HG03457 (cell line): Measurements from ENCODE around the gene S100A6.
"Not testable (repeated sequence)": the region's sequence is repeated elsewhere in the genome, so short reads cannot be mapped to it uniquely, and the experiment has no call there.

ENCODE experiments used
- ATAC-seq: cut with Tn5 transposase; IDR thresholded peaks from one replicate; pipeline ENCODE4 v1.9.1; 2021; ENCODE audit warnings: moderate number of reproducible peaks; ENCODE audit not compliant: unreplicated experiment

The S100A6 gene

DNA sequence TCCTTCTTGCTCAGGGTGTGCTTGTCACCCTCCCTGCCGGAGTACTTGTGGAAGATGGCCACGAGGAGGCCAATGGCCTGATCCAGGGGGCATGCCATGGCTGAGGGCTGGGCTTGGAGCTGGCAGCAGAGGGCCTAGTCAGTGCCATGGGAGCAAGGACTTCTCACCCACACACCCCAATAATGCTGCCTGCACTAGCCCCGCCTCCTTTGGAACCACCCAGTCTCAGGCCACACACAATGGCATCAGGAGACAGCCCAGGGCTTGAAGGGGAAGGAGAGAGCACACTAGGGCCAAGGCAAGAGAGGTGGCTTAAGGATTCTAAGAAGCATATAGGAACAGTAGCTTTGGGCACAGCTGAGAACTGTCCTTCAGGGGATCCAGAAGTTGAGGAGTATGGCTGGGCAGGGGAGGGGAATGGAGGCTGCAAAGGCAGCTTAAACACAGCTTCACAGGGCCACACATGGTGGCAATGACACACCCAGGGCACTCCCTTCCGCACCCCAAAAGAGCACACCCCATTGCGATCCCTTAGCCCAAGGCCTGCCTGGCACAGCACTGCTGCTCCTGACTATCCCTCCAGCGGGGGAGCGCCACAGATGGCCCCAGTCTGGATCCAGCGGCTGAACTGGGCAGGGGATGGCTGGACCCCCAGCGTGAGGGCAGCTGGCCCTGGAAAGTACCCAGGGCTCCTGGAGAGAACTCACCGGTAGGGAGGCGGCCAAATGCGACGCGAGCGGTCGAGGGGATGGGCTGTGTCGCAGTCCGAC is at the start of gene S100A6:
Gene S100A6, minus strand, starts transcription at position 750 of the 770 bp plus-strand sequence. Its CDS starts 652 bp downstream, at position 98.
- no peak for ATAC-seq

DNA sequence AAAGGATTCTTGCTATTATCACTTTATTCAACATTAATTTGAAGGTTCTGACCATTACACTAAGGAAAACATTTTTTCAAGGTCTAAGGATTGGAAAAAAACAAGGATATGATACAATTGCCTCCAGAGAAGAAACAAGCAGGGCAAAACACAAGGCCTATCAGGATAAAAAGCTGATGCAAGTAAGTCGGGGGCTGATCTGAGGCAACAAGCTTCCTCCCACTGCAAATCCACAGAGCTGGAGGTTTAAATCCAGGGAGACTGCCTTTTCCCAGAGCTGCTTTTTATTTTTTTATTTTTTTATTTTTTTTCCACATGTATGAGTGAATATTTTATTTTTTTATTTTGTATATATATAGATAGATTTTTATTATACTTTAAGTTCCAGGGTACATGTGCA is 49.2 kb upstream of the S100A6 start:
- ATAC-seq: no peak

DNA sequence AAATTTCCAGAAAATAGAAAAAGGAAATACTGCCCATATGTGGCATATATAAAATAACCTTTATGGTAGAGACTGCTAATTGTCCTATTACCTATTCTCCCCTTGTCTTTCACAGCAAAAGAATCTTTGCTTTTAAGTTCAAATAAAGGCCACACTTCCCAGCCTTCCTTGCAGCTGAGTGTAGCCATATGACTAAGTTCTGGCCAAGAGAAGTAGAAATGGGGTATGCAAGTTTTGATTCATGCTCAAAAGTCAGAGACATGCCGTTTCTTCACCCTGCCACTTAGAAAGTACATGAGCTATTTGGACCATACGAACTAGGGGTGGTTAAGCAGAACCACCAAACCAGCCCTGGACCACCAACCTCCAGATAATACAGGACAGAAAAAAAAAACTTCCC is 48.2 kb upstream of the S100A6 start:
- ATAC-seq: no peak

DNA sequence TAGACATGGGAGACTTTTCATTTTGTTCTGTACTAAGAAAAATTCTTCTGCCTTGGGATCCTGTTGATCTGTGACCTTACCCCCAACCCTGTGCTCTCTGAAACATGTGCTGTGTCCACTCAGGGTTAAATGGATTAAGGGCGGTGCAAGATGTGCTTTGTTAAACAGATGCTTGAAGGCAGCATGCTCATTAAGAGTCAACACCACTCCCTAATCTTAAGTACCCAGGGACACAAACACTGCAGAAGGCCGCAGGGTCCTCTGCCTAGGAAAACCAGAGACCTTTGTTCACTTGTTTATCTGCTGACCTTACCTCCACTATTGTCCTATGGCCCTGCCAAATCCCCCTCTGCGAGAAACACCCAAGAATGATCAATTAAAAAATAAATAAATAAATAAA is 47.7 kb upstream of the S100A6 start:
- ATAC-seq: not testable (repeated sequence)

DNA sequence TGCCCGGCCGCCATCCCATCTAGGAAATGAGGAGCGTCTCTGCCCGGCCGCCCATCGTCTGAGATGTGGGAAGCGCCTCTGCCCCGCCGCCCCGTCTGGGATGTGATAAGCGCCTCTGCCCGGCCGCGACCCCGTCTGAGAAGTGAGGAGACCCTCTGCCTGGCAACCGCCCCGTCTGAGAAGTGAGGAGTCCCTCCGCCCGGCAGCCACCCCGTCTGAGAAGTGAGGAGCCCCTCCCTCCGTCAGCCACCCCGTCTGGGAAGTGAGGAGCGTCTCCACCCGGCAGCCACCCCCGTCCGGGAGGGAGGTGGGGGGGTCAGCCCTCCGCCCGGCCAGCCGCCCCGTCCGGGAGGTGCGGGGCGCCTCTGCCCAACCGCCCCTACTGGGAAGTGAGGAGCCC is 47.0 kb upstream of the S100A6 start:
- ATAC-seq: not testable (repeated sequence)

DNA sequence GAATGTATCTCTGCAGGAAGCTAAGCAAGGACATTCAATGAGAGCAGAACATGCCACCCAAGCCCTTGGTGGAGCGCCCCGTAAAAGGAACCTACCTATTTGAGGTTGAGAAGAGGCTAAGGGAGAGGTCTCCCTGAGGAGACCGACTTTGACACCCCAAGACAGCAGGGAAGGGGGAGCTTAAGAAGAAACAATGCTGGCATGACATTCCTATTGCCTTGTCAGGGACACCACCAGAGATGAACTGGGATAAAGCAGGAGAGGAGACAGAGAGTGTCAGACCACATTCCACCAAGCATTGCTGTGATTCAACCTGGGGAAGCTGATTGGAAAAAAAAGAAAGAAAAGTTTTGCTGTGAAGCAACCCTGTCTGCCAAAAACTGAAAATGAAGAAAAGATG is 43.1 kb upstream of the S100A6 start:
- no peak for ATAC-seq

DNA sequence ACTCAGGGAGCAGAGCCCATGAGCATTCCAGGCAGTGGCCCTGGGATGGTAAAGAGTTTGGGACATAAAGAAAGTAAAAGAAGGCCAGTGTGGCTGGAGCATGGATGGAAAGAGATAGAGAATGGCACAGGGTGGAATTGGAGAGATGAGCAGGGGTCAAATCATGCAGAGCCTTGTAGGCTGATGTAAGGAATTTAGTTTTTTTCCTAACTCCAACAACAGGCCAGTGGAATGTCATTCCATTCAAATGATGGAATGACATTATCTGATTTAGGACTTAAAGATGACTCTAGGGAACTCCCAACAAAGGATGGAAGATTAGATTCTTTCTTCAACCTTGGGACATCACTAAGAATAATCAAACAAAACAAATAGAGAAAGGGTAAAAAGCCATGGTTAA is 42.7 kb upstream of the S100A6 start:
- ATAC-seq: no peak

DNA sequence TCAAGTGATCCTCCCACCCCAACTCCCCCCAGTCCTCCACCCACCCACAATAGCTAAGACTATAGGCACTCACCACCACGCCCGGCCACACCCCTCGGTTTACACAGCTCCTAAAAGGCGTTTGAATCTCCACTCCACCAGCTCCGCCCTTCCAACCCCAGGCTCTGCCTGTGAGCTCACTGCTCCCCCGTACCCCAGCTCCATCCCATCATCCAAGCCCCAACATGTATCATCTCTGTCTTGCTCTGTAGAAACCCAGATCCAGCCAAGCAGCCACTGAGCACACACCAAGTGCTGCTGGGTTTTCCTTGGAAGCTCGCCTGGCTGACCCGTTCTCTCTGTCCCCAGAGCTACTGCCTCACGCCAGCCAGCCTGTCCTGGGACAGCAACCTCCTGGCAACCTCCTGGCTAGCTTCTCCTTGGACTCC is 41.8 kb upstream of the S100A6 start:
- no peak for ATAC-seq

DNA sequence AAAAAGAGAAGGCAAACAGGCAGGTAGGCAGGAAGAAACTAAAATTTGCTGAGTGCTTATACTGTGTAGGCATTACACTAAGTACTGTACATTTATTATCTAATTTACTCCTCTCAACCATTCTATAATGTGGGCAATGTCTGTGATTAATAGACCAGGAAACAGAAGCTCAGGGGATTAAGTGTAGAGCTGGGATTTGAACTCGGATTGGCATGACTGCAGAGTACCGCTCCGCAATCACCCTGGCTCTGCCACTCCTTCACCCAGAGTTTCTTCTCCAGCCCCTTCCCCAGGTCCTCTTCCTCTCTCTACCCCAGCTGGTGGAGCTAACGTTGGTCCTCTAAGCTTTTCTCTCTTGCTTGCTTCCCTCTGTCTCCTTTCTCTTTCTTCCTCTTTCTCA is 41.3 kb upstream of the S100A6 start:
- ATAC-seq: no peak

DNA sequence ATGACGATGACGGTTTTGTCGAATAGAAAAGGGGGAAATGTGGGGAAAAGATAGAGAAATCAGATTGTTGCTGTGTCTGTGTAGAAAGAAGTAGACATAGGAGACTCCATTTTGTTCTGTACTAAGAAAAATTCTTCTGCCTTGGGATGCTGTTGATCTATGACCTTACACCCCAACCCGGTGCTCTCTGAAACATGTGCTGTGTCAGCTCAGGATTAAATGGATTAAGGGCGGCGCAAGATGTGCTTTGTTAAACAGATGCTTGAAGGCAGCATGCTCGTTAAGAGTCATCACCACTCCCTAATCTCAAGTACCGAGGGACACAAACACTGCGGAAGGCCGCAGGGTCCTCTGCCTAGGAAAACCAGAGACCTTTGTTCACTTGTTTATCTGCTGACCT is 39.7 kb upstream of the S100A6 start:
- not testable (repeated sequence) for ATAC-seq

DNA sequence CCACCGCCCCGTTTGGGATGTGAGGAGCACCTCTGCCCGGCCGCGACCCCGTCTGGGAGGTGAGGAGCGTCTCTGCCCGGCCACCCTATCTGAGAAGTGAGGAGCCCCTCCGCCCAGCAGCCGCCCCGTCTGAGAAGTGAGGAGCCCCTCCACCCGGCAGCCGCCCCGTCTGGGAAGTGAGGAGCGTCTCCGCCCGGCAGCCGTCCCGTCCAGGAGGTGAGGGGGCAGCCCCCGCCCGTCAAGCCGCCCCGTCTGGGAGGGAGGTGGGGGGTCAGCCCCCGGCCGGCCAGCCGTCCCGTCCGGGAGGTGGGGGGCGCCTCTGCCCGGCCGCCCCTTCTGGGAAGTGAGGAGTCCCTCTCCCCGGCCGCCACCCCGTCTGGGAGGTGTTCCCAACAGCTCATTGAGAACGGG is 39.3 kb upstream of the S100A6 start:
- not testable (repeated sequence) for ATAC-seq

DNA sequence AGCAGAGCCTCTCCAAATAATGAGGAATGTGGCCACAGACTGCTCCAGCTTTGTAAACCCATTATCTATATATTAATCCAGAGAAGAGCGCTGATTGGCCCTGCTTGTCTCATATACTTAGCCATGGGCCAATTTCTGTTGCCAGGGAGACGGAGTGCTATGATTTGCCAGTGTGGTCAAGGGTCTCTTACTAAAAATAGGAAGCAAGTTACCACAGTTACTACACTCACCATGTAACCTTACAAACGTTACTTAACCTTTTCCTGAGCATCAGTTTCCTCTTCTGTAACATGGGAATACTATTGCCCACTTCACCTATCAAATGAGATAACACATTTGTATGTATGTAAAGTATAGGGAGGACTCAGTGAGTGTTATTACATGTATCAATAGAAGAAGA is 37.6 kb upstream of the S100A6 start:
- no peak for ATAC-seq

DNA sequence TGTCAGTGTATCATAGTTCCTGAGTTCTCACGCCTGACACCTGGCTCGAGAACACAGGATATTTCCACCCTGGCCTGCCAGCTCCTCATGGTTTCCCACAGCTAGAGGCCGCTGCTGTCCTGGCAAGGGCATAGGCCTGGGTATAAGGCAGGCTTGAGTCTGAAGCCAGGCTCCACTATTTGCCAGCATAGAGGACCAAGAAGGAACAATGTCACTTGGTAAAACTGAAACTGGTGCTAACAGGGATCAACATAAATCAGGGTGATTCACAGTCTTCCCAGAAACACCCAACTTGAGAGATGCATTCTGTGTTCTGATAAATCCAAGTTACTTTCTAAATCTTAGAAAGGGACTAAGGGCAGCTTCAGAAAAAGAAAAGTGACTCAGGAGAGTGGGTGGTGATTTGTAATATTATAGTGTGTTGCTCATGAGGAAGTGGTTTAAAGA is 36.8 kb upstream of the S100A6 start:
- ATAC-seq: no peak

DNA sequence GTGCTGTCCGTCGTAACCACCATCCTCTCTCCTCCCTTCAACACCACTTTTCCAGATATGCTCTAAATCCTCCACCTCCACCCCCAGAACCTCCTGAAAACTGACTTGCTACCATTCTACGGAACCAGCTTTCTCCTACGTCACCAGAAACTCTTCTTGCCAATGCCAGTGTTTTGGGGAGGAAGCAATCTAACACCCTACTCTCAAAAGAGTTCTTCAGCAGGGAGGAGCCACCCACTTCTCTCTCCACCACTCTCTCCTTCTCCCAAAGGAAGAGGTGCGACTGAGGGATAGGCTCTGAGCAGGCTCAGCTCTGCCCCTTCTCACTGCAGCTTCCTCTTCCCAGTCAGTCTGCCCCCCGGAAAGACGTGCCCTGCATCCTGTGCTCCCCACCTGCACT is 35.9 kb upstream of the S100A6 start:
- no peak for ATAC-seq

DNA sequence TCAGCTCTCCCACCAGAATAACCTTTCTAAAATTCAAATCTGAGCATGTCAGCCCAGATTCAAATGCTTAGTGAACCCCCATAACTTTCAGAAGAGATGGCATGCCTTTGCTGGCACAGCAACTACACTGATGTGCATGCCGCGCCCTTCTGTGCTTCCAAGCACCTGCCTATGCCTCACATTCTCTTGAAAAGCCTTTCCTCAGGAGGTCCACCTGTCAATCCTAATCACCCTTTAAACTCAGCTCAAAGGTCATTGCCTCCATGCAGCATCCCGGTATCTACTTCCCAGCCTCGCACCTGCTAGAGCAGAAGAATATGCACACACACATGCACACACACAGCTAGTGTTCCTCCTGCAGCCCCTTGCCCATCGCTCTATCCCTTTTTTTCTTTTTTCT is 35.1 kb upstream of the S100A6 start:
- ATAC-seq: no peak

DNA sequence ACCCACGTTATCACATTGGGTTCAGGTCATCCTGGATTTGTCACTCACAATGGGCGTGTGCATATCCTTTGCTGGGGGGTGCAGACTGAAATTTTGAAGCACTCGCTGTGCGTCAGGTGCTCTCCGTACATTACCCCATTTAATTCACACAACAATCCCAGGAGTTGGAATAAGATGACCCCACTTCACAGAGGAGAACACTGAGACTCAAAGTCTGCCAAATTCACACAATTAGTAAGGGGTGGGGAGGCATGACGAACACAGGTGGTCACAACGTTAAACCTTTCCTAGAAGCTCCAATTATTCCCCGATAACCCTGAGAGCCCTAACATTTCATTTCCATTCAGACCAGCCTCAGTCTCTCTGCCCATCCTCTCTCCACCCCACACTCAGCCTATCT is 33.7 kb upstream of the S100A6 start:
- ATAC-seq: no peak

DNA sequence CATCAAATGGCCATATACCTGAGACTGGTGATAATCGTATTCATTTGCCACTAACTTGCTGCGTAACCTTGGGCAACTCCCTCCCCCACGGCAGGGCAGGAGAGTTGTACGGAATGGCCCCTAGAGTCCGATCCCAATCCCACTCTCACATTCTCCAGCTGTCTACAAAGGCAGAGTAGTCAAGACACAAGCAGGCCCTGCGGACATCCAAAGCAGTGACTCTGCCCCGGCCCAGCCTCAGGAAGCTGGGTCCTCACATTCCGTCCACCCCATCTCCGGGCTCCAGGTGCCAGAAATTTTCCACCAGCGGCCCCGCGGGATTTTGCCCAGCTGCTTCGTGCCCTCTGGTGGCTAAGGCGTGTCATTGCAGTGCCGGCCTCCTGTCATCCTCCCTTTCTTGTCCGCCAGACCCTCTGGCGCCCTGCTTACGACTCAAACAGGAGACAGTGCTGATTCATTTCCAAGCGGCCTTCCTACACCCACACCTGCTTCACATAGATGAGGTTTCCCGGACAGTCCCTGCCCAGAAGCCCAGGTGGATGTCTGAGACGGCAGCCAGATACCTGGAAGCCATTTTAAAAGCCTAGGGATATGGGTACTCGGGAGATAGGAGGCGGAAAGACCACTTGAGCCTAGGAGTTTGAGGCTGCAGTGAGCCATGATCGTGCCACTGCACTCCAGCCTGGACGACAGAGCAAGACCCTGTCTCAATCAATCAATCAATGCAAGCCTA is 32.7 kb upstream of the S100A6 start:
- no peak for ATAC-seq

DNA sequence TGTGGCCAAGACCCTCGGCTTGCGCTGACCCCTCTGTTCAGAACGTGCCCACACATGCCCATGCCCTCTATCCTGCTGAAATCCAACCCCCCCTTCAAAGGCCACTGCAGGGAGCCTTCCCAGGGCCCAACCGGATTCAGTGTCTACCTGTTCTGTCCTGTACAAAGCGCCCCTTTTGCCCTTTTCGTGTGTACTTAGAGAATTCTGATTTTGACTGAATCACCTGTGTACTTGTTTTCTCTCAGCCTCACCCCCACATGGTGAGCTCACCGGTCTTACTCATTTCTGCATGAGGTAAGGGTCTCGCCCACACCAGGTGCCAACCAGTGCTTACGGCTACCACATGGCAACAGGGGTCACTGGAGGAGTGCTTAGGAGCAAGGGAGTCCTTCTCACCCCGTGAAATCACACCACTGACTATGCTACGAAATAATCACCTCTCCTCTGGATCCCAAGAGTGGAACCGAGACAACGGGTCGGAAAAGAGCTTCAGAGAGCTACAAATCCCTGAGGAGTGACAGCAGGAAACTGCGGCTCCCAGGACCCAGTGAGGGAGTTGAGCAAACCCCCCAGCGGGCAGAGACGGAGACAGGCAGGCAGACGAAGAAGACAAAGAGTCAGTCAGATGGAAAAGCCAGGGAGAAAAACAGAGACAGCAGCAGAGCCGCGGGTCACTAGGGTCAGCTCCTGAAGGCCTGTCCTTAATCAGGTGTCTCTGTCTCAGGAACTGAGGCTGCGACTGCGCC is 32.0 kb upstream of the S100A6 start:
- no peak for ATAC-seq

DNA sequence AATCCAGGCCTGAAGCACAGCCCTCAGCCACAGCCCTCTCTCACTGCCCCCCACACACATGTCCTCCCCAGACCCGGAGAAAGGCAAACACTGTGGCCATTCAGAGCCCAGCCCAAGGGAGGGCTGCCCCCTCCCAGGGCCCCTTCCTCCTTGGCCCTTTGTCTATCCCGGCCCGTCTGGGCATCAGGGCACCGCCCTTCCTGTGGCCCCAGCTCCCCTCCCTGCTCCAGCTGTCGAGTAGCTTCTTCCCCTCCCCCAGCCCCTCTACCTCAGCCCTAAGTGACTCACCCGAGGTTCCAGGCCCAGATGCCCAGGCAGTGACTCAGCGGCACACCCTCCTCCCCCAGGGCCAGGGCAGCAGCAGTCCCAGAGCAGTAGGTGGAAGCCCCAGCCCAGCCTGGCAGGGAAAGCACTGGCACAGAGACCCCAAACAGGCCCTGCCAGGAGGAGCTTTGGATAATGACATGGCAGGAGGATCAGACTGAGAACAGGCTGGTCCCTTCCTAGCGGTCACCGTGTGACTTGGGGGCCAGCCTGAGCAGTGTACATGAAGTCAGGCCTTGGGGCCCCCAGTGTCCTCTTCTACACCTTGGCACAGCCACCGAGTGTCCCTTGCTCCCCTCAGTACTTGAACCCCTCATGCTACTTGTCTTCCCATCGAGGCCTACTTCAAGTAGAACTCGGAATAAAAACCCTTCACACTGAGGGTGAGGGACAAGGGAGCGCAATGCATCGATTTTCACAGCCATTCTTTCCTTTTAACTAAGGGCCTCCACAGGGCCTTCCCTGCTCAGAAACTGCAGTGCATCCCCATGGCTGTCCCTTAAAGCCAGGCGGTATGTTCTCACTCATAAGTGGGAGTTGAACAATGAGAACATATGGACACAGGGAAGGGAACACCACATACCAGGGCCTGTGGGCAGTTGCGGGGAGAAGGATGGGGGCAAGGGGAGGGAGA is 30.9 kb upstream of the S100A6 start:
- no peak for ATAC-seq

DNA sequence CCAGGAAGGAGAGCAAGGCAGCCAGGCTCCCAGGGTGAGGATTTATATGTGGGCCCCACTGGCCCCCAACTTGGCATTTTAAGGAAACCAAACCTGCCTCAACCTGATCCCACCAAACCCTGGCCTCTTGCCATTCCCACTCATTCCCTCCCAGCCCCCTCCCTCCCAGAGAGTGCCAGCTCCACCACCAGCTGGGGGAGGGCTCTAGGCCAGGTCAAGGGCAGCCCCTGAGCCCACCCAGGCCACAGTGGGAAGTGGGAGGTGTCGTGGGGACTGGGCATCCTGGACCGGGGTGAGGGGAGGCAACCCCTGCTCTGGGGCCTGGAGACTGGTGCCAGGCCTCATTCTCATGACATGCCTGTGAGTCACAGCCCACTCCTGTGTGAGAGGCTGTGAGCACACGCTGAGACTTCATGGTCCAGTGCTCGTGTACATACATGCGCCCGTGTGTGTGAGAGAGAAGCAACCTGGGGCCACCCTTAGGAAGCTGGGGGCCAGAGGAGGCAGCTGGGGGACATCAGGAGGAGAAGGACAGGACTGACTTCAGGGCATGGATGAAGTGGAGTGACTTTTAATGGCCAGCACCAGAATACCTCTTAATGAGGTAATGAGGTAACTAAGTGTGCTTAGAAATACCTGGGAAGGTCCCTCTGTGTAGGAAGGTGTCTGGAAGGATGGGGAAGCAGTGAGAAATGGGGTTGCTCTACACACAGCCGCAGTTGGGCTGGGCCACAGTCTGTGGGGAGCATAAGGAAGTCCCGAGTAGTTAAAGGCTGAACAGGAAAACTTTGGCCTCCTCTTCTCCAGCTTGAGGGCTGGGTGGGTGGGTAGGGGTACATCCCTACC is 30.0 kb upstream of the S100A6 start, which contains the start of gene S100A2:
Gene S100A2, minus strand, starts transcription at position 316 of the 846 bp plus-strand sequence. CDS start 1,967 bp downstream, outside the sequence.
- ATAC-seq: no peak
